Endothelial cell of umbilical vein (primary cell): ENCODE data around the gene TRAK1. TPM values are rescaled to one million over a fixed set of nuclear protein-coding genes. Genes with fewer than 3 reads are reported as not detected.

ENCODE experiments used
- BruUV-seq: library from RNA; stranded (reverse); fragments of 400-500 nt; replicated peaks from 2 replicates; lab custom pipeline; 2021; lab: Mats Ljungman, UMichigan
- CTCF ChIA-PET: fragments of 300-600, 350-600 bp; sonication (Branson Sonifier 250); formaldehyde crosslinking; loops from one replicate; lab custom pipeline; 2021; ENCODE audit warnings: antibody characterized with exemption, inconsistent platforms; lab: Charles Lee
- POLR2A ChIA-PET: fragments of 300-600, 350-600 bp; sonication (Branson Sonifier 250); formaldehyde crosslinking; loops from one replicate; lab custom pipeline; 2021; ENCODE audit warnings: antibody characterized with exemption, inconsistent platforms; lab: Charles Lee
- DNase-seq: peaks from one replicate; pipeline ENCODE4 v3.0.0-alpha.2; 2011; ENCODE audit warnings: low read depth, low spot score
- FAIRE-seq: peaks from 2 replicates; lab custom pipeline; 2011; peaks lifted over from hg19 to GRCh38; lab: Jason Lieb, UNC
- H2AFZ ChIP-seq: 2 replicates; pipeline ENCODE4 v1.6.0; 2012; ENCODE audit warnings: low read depth, low read length, control low read depth, inconsistent platforms
- H3K27ac ChIP-seq: 2 replicates; pipeline ENCODE4 v1.5.1; 2011; ENCODE audit warnings: low read depth, mild to moderate bottlenecking, control low read depth, low read length, moderate library complexity; ENCODE audit not compliant: insufficient read depth
- H3K27me3 ChIP-seq, 2 experiments: 2 replicates each; pipeline versions ENCODE4 v1.6.0 to v1.6.1; 2011; ENCODE audit warnings: low read length in 2 of 2, mixed read lengths in 1 of 2; ENCODE audit not compliant: control insufficient read depth in 2 of 2, insufficient read depth in 2 of 2
- H3K36me3 ChIP-seq, 2 experiments: 2 replicates in 1 of 2; 3 replicates in 1 of 2; pipeline ENCODE4 v1.5.1; 2011; ENCODE audit warnings: low read length in 2 of 2, mild to moderate bottlenecking in 1 of 2, moderate library complexity in 1 of 2; ENCODE audit not compliant: control insufficient read depth in 2 of 2, insufficient read depth in 2 of 2; ENCODE audit errors: extremely low read depth in 1 of 2
- H3K4me1 ChIP-seq: 3 replicates; pipeline ENCODE4 v1.5.1; 2011; ENCODE audit warnings: mild to moderate bottlenecking, low read length; ENCODE audit not compliant: control insufficient read depth, insufficient read depth; ENCODE audit errors: extremely low read depth
- H3K4me2 ChIP-seq: 2 replicates; pipeline ENCODE4 v1.6.1; 2011; ENCODE audit warnings: low read length, control low read depth, mixed read lengths; ENCODE audit not compliant: insufficient read depth
- H3K4me3 ChIP-seq, 3 experiments: fragments of 200-600 bp in 1 of 3; sonication (generic), shearing (Covaris generic) in 1 of 3; replicated peaks in 1 of 3; 2 replicates each; pipeline ENCODE4 v1.5.1; 2011 to 2016; ENCODE audit warnings: control low read depth in 3 of 3, low read length in 3 of 3, mild to moderate bottlenecking in 2 of 3, inconsistent platforms in 1 of 3, low read depth in 1 of 3, moderate library complexity in 1 of 3; ENCODE audit not compliant: insufficient read depth in 1 of 3
- H3K79me2 ChIP-seq: 2 replicates; pipeline ENCODE4 v1.6.0; 2012; ENCODE audit warnings: low read length, inconsistent platforms; ENCODE audit not compliant: control insufficient read depth, insufficient read depth
- H3K9ac ChIP-seq: replicated peaks from 2 replicates; pipeline ENCODE3; 2011; ENCODE audit warnings: low read length, control low read depth; ENCODE audit not compliant: insufficient read depth; ENCODE audit errors: extremely low read depth
- H3K9me1 ChIP-seq: replicated peaks from 3 replicates; pipeline ENCODE4 v1.6.0; 2011; ENCODE audit warnings: mild to moderate bottlenecking, low read length; ENCODE audit not compliant: control insufficient read depth, insufficient read depth; ENCODE audit errors: extremely low read depth
- H3K9me3 ChIP-seq: replicated peaks from 2 replicates; pipeline ENCODE4 v1.5.1; 2012; ENCODE audit warnings: low read length, inconsistent platforms; ENCODE audit not compliant: control insufficient read depth, insufficient read depth
- H4K20me1 ChIP-seq: replicated peaks from 2 replicates; pipeline ENCODE3; 2011; ENCODE audit warnings: mild to moderate bottlenecking, low read length; ENCODE audit not compliant: control insufficient read depth, insufficient read depth; ENCODE audit errors: extremely low read depth
- CTCF ChIP-seq, 2 donors: IDR thresholded peaks; 1 replicate in 1 of 2; 2 replicates in 1 of 2; pipeline ENCODE4 v1.5.1; 2011; ENCODE audit warnings: low read length in 2 of 2, mild to moderate bottlenecking in 2 of 2, moderate library complexity in 2 of 2, control low read depth in 1 of 2, inconsistent platforms in 1 of 2, low read depth in 1 of 2; ENCODE audit not compliant: insufficient read depth in 1 of 2; ENCODE audit errors: extremely low read depth in 1 of 2
- EZH2 ChIP-seq: IDR thresholded peaks from 2 replicates; pipeline ENCODE4 v1.6.1; 2012; ENCODE audit warnings: borderline replicate concordance, low read depth, mild to moderate bottlenecking, moderate library complexity, low read length, inconsistent platforms; ENCODE audit not compliant: severe bottlenecking
- FOS ChIP-seq: IDR thresholded peaks from 2 replicates; pipeline ENCODE4 v1.6.1; 2011; ENCODE audit warnings: mild to moderate bottlenecking, low read length, moderate library complexity, borderline replicate concordance; ENCODE audit not compliant: insufficient read depth
- GATA2 ChIP-seq: IDR thresholded peaks from 2 replicates; pipeline ENCODE4 v1.7.0; 2011; ENCODE audit warnings: low read depth, mild to moderate bottlenecking, moderate library complexity, mixed read lengths, low read length; ENCODE audit not compliant: insufficient read length, insufficient read depth
- JUN ChIP-seq: IDR thresholded peaks from 2 replicates; pipeline ENCODE4 v1.6.1; 2011; ENCODE audit warnings: borderline replicate concordance, low read depth; ENCODE audit not compliant: insufficient read length, insufficient read depth
- MYC ChIP-seq: IDR thresholded peaks from one replicate; pipeline ENCODE4 v1.6.1; 2011; ENCODE audit warnings: mild to moderate bottlenecking, low read depth, low read length
- POLR2A ChIP-seq: IDR thresholded peaks from 2 replicates; pipeline ENCODE4 v1.6.1; 2012; ENCODE audit warnings: low read depth, mild to moderate bottlenecking, control low read depth, low read length
- POLR2AphosphoS5 ChIP-seq: IDR thresholded peaks from 2 replicates; pipeline ENCODE4 v1.6.1; 2012; ENCODE audit warnings: low read depth, mild to moderate bottlenecking, control low read depth, low read length, moderate library complexity; ENCODE audit not compliant: insufficient read depth
- dilution Hi-C: fragments of 300-500 bp; cut with MboI; formaldehyde crosslinking; loops from one replicate; pipeline ENCODE4 v1.15.0; 2019; ENCODE audit warnings: low sequenced_read_pairs; ENCODE audit not compliant: extremely low pct_ligation_motif_present
- intact Hi-C: fragments of 100-400 bp; cut with micrococcal nuclease; formaldehyde crosslinking; loops from one replicate; pipeline ENCODE4 v1.10.0; 2022
- polyA plus RNA-seq, 4 experiments: library from polyadenylated mRNA; depleted of rRNA in 3 of 4; stranded (reverse) in 3 of 4; unstranded in 1 of 4; fragments of >200 nt; gene quantifications; 2 replicates each; pipeline versions ENCODE4 v1.2.1 to v1.2.3, GENCODE V29; 2011 to 2012; ENCODE audit warnings: missing spikeins in 1 of 4
- total RNA-seq: library from RNA; stranded (reverse); gene quantifications from 2 replicates; pipeline ENCODE4 v1.2.3, GENCODE V29; 2021
- TF ChIP-seq, protein P1 (sequence below): IDR thresholded peaks from 2 replicates; pipeline ENCODE4 v1.6.1; 2011; ENCODE audit not compliant: insufficient read depth, insufficient read length

The TRAK1 gene
- total and polyA plus RNA-seq, 2 donors (not counting 3 experiments of a cell fraction or from before 2014, with no cell fraction given): 38.5 to 59.6 TPM

GRCh38 chr3:42085641-42086376 lies 5.3 kb upstream of the TRAK1 start:
- CTCF ChIA-PET: interaction anchor here (1.6 kb wide), 1 partner anchor 14 kb away, joined by 5 read pairs; no protein-coding TSS in a partner anchor
- H3K9ac ChIP-seq: no peak overlapping the region
- intact Hi-C loops: loop anchor here (2.0 kb wide), 1 partner anchor 13 kb away; no protein-coding TSS in a partner anchor
- H3K4me1 ChIP-seq: peaks cover 3% of the 10 kb centered on the region
- no peak overlapping the region for H3K4me3 ChIP-seq
- FAIRE-seq (peak; percentile 24), DNase-seq (no peak)
- no peaks in the 10 kb centered on the region for H3K9me3 ChIP-seq
- no TSS peak for BruUV-seq
- peaks cover 27% of the 10 kb centered on the region for H3K79me2 ChIP-seq
- H2AFZ ChIP-seq: no peak overlapping the region
- H4K20me1 ChIP-seq: peaks cover 4% of the 10 kb centered on the region
- H3K27ac ChIP-seq: no peak overlapping the region
- TF ChIP-seq, protein P1, sequence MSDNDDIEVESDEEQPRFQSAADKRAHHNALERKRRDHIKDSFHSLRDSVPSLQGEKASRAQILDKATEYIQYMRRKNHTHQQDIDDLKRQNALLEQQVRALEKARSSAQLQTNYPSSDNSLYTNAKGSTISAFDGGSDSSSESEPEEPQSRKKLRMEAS: no peak
- TF ChIP-seq POLR2A (no peak), EZH2 (no peak), MYC (no peak), GATA2 (no peak), POLR2AphosphoS5 (no peak), FOS (no peak), CTCF (IDR thresholded peaks at IDR 0.05; ENCODE audit: extremely low read depth in 1 of 2, insufficient read depth in 1 of 2, low read depth in 1 of 2, low read length in 2 of 2) (no peak), JUN (no peak)
- H3K9me1 ChIP-seq: no peaks in the 10 kb centered on the region
- dilution Hi-C loops: no loop called here
- H3K27me3 ChIP-seq: no peaks in the 10 kb centered on the region
- peaks cover 0 to 18% of the 10 kb centered on the region in 2 experiments for H3K36me3 ChIP-seq
- H3K4me2 ChIP-seq: no peak overlapping the region
- POLR2A ChIA-PET: no interaction called here
